Naive B cell (primary cell): ENCODE results near the gene LRRIQ1. TPM values are rescaled to one million over a fixed set of nuclear protein-coding genes. Genes with fewer than 3 reads are reported as not detected.

Source experiments
- ATAC-seq, 2 donors: fragments of 150-1000 bp; cut with Tn5 transposase; 2 replicates each; pipeline ENCODE4 v1.10.0; 2021; ENCODE audit warnings: low read depth in 2 of 2, mild to moderate bottlenecking in 2 of 2, moderate library complexity in 2 of 2
- DNase-seq: peaks from one replicate; pipeline ENCODE4 v3.0.0; 2022
- H3K27ac Mint-ChIP-seq, 6 donors: one replicate each; pipeline ENCODE4 v1.8.0; 2020 to 2022; ENCODE audit warnings: mild to moderate bottlenecking in 6 of 6, mixed read lengths in 6 of 6, moderate library complexity in 5 of 6, inconsistent platforms in 2 of 6
- H3K27me3 Mint-ChIP-seq, 3 donors: one replicate each; pipeline ENCODE4 v1.8.0; 2021 to 2022; ENCODE audit warnings: mixed read lengths in 3 of 3, mild to moderate bottlenecking in 1 of 3
- H3K36me3 Mint-ChIP-seq, 2 donors: one replicate each; pipeline ENCODE4 v1.8.0; 2020 to 2022; ENCODE audit warnings: mixed read lengths in 2 of 2, inconsistent platforms in 1 of 2, mild to moderate bottlenecking in 1 of 2
- H3K4me1 Mint-ChIP-seq, 3 donors: one replicate each; pipeline ENCODE4 v1.8.0; 2020 to 2022; ENCODE audit warnings: mixed read lengths in 3 of 3, inconsistent platforms in 1 of 3, mild to moderate bottlenecking in 1 of 3, moderate library complexity in 1 of 3
- H3K4me3 Mint-ChIP-seq, 8 donors: one replicate each; pipeline ENCODE4 v1.8.0; 2020 to 2022; ENCODE audit warnings: mild to moderate bottlenecking in 8 of 8, mixed read lengths in 8 of 8, moderate library complexity in 8 of 8, inconsistent platforms in 2 of 8
- H3K9me3 Mint-ChIP-seq, 7 donors: one replicate each; pipeline ENCODE4 v1.8.0; 2020 to 2022; ENCODE audit warnings: mixed read lengths in 7 of 7, mild to moderate bottlenecking in 5 of 7, inconsistent platforms in 2 of 7, moderate library complexity in 1 of 7
- polyA plus RNA-seq, 6 donors: library from polyadenylated mRNA; unstranded; fragments of 300-500 nt; fragmentation: Illumina TruSeq; gene quantifications; one replicate each; pipeline ENCODE4 v1.2.3, GENCODE V29; 2021; ENCODE audit warnings: low read depth in 6 of 6

Gene LRRIQ1
- polyA plus RNA-seq, 6 donors from 2014 or later, result not detected

GRCh38 chr12:85281636-85282312 lies 245.6 kb downstream of the LRRIQ1 start:
- Mint-ChIP-seq H3K9me3 (peaks cover 0 to 6% (median 0%) of the 10 kb centered on the region in 7 donors), H3K4me1 (peaks cover 0 to 14% (median 3%) of the 10 kb centered on the region in 3 donors), H3K27me3 (peaks cover 39 to 56% (median 51%) of the 10 kb centered on the region in 3 donors), H3K36me3 (no peaks in the 10 kb centered on the region), H3K4me3 (no peak overlapping the region), H3K27ac (no peak overlapping the region)
- DNase-seq, result no peak
- no peak for ATAC-seq

- no peak overlapping the region for H3K4me3 Mint-ChIP-seq
- peaks cover 0 to 14% (median 3%) of the 10 kb centered on the region in 3 donors for H3K4me1 Mint-ChIP-seq
- no peaks in the 10 kb centered on the region for H3K36me3 Mint-ChIP-seq
- no peak overlapping the region for H3K27ac Mint-ChIP-seq
- H3K27me3 Mint-ChIP-seq, result peaks cover 31 to 44% (median 33%) of the 10 kb centered on the region in 3 donors
- ATAC-seq, result no peak
- no peak for DNase-seq
- H3K9me3 Mint-ChIP-seq, result peaks cover 0 to 6% (median 0%) of the 10 kb centered on the region in 7 donors
Observed at GRCh38 chr12:85283560-85283959, 247.4 kb downstream of the LRRIQ1 start.

Other genes starting within 250 kb of the LRRIQ1 start
- gene SLC6A15, start 123.6 kb upstream of the LRRIQ1 start, polyA plus RNA-seq, result not detected
- not detected for gene TSPAN19, start 74 bp upstream of the LRRIQ1 start, polyA plus RNA-seq
- gene ALX1, start 243.9 kb downstream of the LRRIQ1 start, polyA plus RNA-seq, result not detected